Right lobe of liver (tissue), 6 donors: ENCODE results near the gene TNFSF13. TPM values are rescaled to one million over a fixed set of nuclear protein-coding genes. Genes with fewer than 3 reads are reported as not detected.

Experiments
- ATAC-seq, 4 donors: fragments of 200-7000 bp; cut with Tn5 transposase; one replicate each; pipeline ENCODE4 v1.9.1; 2020; ENCODE audit warnings: mild to moderate bottlenecking in 4 of 4, moderate library complexity in 4 of 4
- DNase-seq, 3 donors: peaks; one replicate each; pipeline ENCODE4 v3.0.0-alpha.2; 2020
- H3K27ac ChIP-seq, 3 donors: fragments of 200-600 bp; one replicate each; pipeline ENCODE4 v1.8.0; 2022
- H3K27me3 ChIP-seq, 2 donors: fragments of 200-600 bp; one replicate each; pipeline ENCODE4 v1.8.0; 2022
- H3K36me3 ChIP-seq, 4 donors: fragments of 200-600 bp; sonication (generic) in 1 of 4; one replicate each; pipeline versions ENCODE4 v1.5.1 to v1.8.0; 2017 to 2022; ENCODE audit warnings: control low read depth in 1 of 4
- H3K4me1 ChIP-seq, 4 donors: fragments of 200-600 bp; sonication (generic) in 1 of 4; one replicate each; pipeline versions ENCODE4 v1.5.1 to v1.8.0; 2017 to 2022; ENCODE audit warnings: control low read depth in 1 of 4
- H3K4me3 ChIP-seq, 3 donors: fragments of 200-600 bp; one replicate each; pipeline ENCODE4 v1.8.0; 2022
- H3K9me3 ChIP-seq, 4 donors: fragments of 200-600 bp; sonication (generic) in 1 of 4; one replicate each; pipeline versions ENCODE4 v1.5.1 to v1.8.0; 2017 to 2022; ENCODE audit warnings: control low read depth in 1 of 4
- CTCF ChIP-seq, 4 donors: fragments of 200-600 bp in 3 of 4; fragments of 450-650 bp in 1 of 4; IDR thresholded peaks; one replicate each; pipeline versions ENCODE4 v1.5.1 to v1.8.0; 2016 to 2022; ENCODE audit warnings: antibody characterized with exemption in 4 of 4, mild to moderate bottlenecking in 2 of 4
- POLR2A ChIP-seq: fragments of 450-650 bp; IDR thresholded peaks from one replicate; pipeline ENCODE4 v1.6.1; 2017; ENCODE audit warnings: antibody characterized with exemption, mild to moderate bottlenecking
- WGBS: methylation state at CpG from one replicate; pipeline ENCODE4 v1.1.6; 2018; ENCODE audit warnings: low coverage, low lambda C conversion rate; ENCODE audit not compliant: insufficient coverage; ENCODE audit errors: missing lambda C conversion rate; 5-methylcytosine and 5-hydroxymethylcytosine counted together
- intact Hi-C, 2 donors: fragments of 100-400 bp; cut with DNase I; formaldehyde crosslinking; loops; one replicate each; pipeline versions ENCODE4 v1.11.2 to v1.14.1; 2022
- long read RNA-seq: library from polyadenylated mRNA; unstranded; transcript quantifications from one replicate; pipeline ENCODE4 v2.0.0, GENCODE V29; 2019
- total RNA-seq, 6 experiments: library from RNA; depleted of rRNA in 2 of 6; stranded (reverse); fragments of >200 nt in 2 of 6; fragmentation: NEBNext Ultra II Directional in 3 of 6; extraction: Animal tissue kit (Norgen Biotek cat#: 25700) in 3 of 6; gene quantifications; one replicate each; pipeline versions ENCODE4 v1.1.0 to v1.2.4, GENCODE V29; 2016 to 2023
- donor health status: DM: no; HTN: yes; CAD: no.
- donor health status: DM: no; HTN: no; CAD: no.
- donor health status: DM: no; HTN: no; CAD: no.
- donor health status: DM: no; HTN: yes; CAD: no.
- donor health status: DM: no; HTN: yes; CAD: no.

TNFSF13 gene
- 10 to 100 TPM in 2 of 6 experiments, 1 to 10 TPM in 4; 4.3 to 13.0 (median 6.2) TPM for total RNA-seq
- long read RNA-seq, partial matches to known transcripts, result 0 of 1 reads
- long read RNA-seq, other reads (novel, unspliced or antisense), result 0 of 1 reads

GRCh38 chr17:7558544-7559319 lies at the start of gene TNFSF13:
TSS of gene TNFSF13 (plus strand) at chr17:7558750. CDS start at chr17:7559040, 290 bp downstream.
- ATAC-seq, result peak; percentile 10 to 23 (median 22)
- 38% methylated on average over 13 of the region's 16 CpGs for WGBS
- Histone ChIP-seq H3K36me3 (no peaks in the 10 kb centered on the region), H3K27me3 (no peaks in the 10 kb centered on the region), H3K4me3 (peak within 1 kb of the TSS; percentile 14 to 41 (median 37)), H3K27ac (peak within 1 kb of the TSS; percentile 74 to 92 (median 78)), H3K9me3 (no peaks in the 10 kb centered on the region), H3K4me1 (peaks cover 0 to 30% (median 15%) of the 10 kb centered on the region in 4 donors)
- intact Hi-C loops, result no loop called here
- no peak for TF ChIP-seq CTCF (IDR thresholded peaks at IDR 0.05)
- TF ChIP-seq POLR2A, result no peak
- DNase-seq, result peak in 2 of 3 donors; percentile 55 to 75

- no peak overlapping the region for H3K4me3 ChIP-seq
- peaks cover 4 to 94% (median 52%) of the 10 kb centered on the region in 4 donors for H3K36me3 ChIP-seq
- no peak for TF ChIP-seq CTCF (IDR thresholded peaks at IDR 0.05)
- TF ChIP-seq POLR2A, result no peak
- 80% methylated on average over 1 of the region's 9 CpGs for WGBS
- H3K27me3 ChIP-seq, result no peaks in the 10 kb centered on the region
- no peaks in the 10 kb centered on the region for H3K9me3 ChIP-seq
- intact Hi-C loops, result no loop called here
- DNase-seq (no peak), ATAC-seq (no peak)
- H3K4me1 ChIP-seq, result no peaks in the 10 kb centered on the region
- H3K27ac ChIP-seq, result no peak overlapping the region
These were observed 49.7 kb upstream of the TNFSF13 start for GRCh38 chr17:7508846-7509245.

GRCh38 chr17:7509937-7510336 lies 48.6 kb upstream of the TNFSF13 start:
- Histone ChIP-seq H3K27ac (no peak overlapping the region), H3K4me3 (no peak overlapping the region), H3K4me1 (peaks cover 0 to 2% (median 0%) of the 10 kb centered on the region in 4 donors), H3K27me3 (no peaks in the 10 kb centered on the region), H3K9me3 (no peaks in the 10 kb centered on the region), H3K36me3 (peaks cover 4 to 83% (median 43%) of the 10 kb centered on the region in 4 donors)
- 53% methylated on average over 4 of the region's 5 CpGs for WGBS
- ATAC-seq (no peak), DNase-seq (no peak)
- intact Hi-C loops, result loop anchor here (5.0 to 10.0 kb wide), 3 partner anchors 52 to 155 kb away; partner anchors contain the start of genes SENP3 (in 2 of the 2), KCTD11 (in 1 of the 2) and TMEM95 (in 1 of the 2)
- TF ChIP-seq POLR2A, result no peak

GRCh38 chr17:7511108-7511507 lies 47.4 kb upstream of the TNFSF13 start:
- intact Hi-C loops, result loop anchor here (5.0 to 10.0 kb wide), 3 partner anchors 51 to 156 kb away; partner anchors contain the start of genes SENP3 (in 2 of the 2), KCTD11 (in 1 of the 2) and TMEM95 (in 1 of the 2)
- Histone ChIP-seq H3K4me1 (peaks cover 0 to 11% (median 0%) of the 10 kb centered on the region in 4 donors), H3K27me3 (no peaks in the 10 kb centered on the region), H3K9me3 (no peaks in the 10 kb centered on the region), H3K27ac (no peak overlapping the region), H3K4me3 (no peak overlapping the region), H3K36me3 (peaks cover 4 to 71% (median 39%) of the 10 kb centered on the region in 4 donors)
- DNase-seq (no peak), ATAC-seq (no peak)
- no peak for TF ChIP-seq POLR2A
- no peak for TF ChIP-seq CTCF (IDR thresholded peaks at IDR 0.05)
- 46% methylated on average over 4 of the region's 10 CpGs for WGBS

GRCh38 chr17:7512105-7512504 lies 46.4 kb upstream of the TNFSF13 start:
- Histone ChIP-seq H3K9me3 (no peaks in the 10 kb centered on the region), H3K27ac (no peak overlapping the region), H3K27me3 (no peaks in the 10 kb centered on the region), H3K4me1 (peaks cover 0 to 11% (median 0%) of the 10 kb centered on the region in 4 donors), H3K4me3 (no peak overlapping the region), H3K36me3 (peaks cover 4 to 63% (median 34%) of the 10 kb centered on the region in 4 donors)
- intact Hi-C loops, result loop anchor here (5.0 to 10.0 kb wide), 3 partner anchors 50 to 157 kb away; partner anchors contain the start of genes SENP3 (in 2 of the 2), KCTD11 (in 1 of the 2) and TMEM95 (in 1 of the 2)
- DNase-seq (no peak), ATAC-seq (no peak)
- WGBS, result 81% methylated on average over 5 of the region's 15 CpGs
- TF ChIP-seq POLR2A (no peak), CTCF (IDR thresholded peaks at IDR 0.05) (no peak)
